ENCODE results near the gene SH3RF3. TPM values are rescaled to one million over a fixed set of nuclear protein-coding genes. Genes with fewer than 3 reads are reported as not detected.

SH3RF3 gene
- total RNA-seq, 2 experiments from 2014 or later: 0.25 to 0.44 TPM

DNA sequence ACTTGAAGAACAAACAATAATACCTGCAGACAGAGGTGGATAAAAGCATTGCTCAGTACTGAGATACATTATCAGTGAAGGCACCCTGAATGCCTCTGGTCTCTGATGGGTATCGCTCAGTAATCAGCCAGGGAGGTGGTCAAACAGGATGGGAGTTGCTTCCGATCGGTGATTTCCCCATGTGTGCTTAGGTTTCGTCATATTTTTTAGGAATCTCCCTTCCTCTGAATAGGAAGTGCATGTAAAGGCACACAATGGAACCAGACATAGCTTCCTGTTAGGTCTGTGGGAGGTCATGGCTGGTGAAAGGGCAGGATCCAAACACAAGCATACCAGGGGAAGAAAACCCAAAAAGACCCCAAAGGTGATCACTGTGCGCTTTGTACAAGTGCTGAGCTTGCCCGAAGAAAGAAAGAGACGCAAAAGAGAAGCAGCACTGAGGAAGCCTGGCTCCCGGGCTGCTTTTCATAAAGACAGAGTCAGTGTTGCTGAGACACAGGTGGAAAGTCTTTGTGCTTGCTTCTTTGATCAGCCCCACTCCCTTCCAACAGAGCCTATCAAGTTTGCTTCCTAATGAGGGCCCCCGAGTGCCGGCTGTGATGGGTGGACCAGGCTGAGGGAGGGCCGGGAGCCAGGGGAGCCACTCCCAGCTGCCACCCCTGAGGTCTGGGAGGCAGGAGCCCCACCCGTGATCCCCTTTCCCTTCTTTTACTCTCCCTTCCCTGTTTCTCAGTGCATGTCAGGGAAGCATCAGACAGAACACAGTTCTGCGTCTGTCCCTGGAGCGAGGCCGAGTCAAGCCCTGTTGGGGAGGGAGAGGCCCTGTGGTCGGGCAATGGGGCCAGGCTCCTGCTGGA lies 138.2 kb downstream of the SH3RF3 start:
- POLR2A ChIA-PET: no interaction called here
- CTCF ChIA-PET: no interaction called here

DNA sequence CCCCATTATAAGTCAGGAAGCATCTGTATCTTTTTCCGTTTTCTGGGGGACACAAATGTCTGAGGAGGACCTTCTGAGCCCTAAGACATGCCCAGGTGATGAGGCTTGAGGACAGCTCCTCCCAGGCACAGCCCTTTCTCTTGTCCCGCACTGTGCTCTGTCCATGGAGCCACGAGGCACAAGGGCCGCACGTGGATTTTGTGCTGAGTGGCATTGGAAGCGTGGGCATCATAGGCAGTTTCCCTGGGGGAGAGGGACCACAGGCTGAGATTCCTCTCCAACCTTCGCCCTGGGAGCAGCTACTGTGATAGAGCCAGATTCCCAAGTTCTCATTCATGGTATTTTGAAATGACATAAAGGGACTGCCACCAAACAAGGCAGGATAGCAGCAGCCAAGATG lies 139.9 kb downstream of the SH3RF3 start:
- ChIA-PET CTCF (no interaction called here), POLR2A (no interaction called here)

DNA sequence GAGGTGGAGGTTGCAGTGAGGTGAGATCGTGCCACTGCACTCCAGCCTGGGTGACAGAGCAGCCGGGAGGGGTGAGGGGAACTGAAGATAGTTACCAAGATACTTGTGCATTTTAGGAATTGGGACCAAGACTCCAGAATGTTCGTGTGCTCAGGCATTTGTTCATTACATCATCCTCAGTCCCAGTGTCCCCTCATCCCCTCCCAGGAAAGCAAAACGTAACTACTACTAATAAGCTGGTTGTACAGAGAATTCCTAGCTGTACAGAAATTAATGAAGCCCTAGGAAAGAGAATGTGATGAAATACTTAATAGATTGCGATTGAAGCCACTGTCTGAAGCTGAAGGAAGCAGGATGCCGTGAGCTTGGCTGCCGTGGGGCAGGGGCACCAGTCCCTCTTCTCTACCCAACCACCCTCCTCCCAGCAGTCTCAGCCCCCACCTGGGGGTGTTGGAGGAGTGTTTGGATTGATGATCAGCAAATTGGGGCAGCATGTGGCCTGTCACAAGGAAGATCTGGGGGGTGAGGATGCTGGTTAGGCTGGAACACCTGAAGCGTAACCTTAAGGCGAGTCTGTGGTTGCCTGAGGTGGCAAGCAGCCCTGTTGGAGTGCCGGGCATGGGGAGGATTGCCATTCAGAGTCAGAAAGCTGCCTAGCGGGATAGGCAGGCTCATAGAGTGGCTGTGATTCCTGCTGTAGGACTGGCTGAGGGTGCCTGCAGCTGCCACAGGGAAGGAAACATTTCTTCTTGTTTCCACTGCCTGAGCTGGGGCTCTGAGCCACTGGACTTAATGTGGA lies 140.9 kb downstream of the SH3RF3 start:
- POLR2A ChIA-PET: no interaction called here
- CTCF ChIA-PET: no interaction called here

DNA sequence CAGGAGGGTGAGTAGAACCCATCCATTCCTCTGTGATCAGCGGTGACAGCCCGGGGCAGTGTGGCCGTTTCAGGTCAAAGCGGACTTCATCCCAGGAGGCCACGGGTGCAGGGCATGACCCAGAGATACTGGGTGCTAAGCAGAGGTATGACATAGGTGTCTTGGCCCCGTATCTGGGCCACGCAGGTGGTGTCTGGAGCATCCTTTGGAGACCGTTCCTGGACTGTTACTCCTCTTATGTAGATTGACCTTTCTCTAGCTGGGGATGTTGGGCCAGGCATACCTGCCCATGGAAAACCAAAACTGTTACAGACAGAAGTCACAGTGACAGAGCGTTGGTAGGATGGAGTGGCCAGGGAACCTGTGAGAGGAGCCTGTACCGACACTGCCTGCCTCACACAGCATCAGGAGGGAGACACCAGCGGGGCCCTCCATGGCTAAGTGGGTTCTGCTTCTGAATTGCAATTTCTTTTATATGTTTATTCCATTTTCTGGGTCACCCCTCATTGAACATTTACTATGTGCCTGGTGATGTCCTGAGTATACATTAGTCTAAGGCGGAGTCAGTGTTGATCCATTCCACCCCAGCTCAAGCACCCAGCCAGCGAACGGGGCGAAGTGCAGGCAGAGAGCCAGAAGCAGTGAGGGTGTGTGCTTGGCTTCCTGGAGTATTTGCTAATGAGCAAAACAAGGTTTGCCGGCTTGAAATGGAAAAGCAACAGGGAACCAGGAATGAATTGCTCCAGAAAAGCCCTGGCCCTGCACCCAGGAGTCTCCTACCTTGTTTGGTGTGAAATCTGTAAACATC lies 141.7 kb downstream of the SH3RF3 start:
- ChIA-PET POLR2A (no interaction called here), CTCF (interaction anchor here (0.6 kb wide), 1 partner anchor 186 kb away, joined by 3 read pairs; no protein-coding TSS in a partner anchor)

DNA sequence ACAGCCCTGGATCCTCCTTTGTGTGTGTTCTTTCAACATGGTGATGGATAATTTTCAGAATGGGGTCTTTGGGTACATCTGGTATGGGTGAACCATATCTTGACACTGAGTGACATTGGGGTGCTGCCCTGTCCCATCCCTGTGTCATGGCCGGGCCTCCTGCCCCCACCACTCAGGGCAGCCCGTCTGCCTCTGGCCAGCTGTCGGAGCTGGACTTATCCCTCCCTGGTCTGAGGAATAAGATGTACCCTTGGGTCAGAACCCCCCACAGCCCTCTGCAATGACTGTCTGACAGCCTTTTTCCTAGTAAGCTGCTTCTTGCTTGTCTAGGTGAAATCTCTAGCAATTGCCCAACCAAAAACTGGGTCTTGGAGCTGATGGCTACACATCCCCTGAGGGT lies 142.9 kb downstream of the SH3RF3 start:
- ChIA-PET CTCF (no interaction called here), POLR2A (no interaction called here)

DNA sequence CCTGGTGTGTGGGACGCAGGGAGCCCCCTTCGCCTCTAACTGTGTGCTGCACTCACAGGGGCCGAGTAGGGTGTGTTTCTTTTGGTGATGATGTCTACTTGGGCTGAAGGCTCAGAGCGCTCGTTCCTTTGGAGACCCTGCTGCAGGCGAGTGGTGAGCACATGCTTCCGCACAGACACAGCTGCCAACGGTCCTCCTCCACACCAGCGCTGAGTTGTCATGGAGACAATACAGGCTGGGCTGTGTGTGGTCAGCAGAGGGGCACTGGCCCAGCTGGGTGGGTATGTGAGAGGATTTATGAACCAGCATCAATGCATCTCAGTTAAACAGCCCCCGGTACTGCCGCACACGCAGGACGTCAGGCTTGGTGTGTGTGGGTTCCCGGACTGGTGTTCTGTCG lies 143.5 kb downstream of the SH3RF3 start:
- CTCF ChIA-PET: no interaction called here
- POLR2A ChIA-PET: no interaction called here

DNA sequence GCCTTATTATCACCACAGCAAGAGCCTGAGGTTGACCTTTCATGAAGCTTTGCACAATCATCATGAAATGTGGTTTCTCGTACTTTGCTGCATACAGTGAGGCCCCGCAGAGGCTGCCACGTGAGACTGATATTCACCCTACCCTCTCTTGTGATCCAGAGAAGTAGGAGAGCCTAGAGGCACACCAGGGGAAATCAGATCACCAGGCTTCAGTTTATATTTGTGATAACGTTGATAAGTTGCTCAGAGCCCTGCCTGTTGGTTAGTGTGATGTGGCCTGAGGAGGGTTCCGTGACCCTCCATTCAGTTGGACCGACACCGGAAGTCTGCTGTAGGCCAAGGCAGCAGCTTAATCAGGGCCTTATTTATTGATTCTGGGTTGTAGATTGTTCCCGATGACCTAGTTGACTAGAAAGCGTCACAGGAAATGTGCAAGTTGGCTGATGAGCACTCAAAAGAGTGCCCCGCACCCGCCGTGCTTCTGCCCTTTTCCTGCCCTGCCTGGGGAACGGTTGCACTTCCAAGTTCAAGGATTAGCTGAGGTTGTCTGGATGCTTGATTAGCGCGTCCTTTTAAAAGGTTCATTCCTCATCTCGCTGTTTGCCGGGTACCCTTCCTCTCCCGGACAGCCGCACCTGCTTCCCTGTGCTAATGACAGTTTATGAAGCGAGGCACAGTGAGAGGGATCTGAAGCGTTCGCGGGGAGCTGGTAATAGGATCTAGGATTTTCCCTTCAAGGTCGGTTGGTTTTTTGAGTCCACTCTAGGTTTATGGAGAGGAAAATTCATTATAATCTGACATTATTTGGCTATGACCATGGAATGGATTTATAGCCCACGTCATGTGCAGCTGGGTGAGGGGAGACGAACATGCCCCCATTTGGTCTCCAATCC lies 146.4 kb downstream of the SH3RF3 start:
- POLR2A ChIA-PET: no interaction called here
- CTCF ChIA-PET: no interaction called here

DNA sequence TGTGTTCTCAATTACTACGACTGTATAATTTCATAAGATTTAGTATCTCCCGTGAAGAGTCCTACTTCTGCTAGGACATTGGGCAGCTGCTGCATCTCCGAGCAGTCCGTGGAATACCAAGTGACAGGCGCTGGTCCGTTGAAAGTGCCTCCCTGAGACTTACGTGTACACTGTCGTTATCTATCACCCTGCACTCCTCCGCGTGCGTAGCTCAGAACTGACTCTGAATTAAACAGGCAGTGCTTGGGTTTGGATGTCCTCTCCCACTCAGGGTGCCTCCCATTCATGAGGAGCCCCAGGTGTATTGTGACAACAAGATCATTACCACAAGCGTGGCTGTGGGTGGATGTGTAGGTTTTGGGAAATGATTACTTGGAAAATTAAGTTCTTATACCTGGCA lies 148.4 kb downstream of the SH3RF3 start:
- CTCF ChIA-PET: interaction anchor here (0.7 kb wide), 1 partner anchor 213 kb away, joined by 3 read pairs; no protein-coding TSS in a partner anchor
- POLR2A ChIA-PET: no interaction called here

DNA sequence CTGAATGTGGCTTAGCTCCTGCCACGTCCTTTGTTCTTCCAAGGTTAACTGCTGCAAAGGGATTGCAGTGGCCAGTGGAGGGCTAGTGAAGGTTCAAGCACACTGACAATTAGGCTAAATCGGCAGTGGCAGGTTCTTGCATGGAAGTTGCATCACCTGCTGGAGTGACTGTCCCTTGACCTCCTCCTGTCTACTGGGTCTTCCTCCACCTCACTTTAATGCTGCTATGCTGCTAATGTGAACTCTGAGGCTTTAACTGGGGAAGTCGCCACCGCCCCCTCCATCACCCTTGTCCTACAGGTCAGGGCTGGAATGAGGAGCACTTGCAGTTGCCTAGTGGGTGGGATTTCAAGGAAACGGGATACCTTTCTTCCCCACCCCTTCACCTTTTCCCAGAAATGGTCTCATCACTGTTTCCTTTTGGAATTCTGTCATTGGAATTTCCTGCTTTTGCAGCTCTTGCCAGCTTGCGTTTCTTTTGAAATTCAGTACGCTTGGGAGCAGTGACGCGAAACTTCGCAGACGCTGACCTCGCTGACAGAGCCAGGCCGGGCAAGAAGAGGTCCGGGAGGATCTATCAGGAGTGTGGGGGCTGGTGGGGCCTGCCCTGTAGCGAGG lies 150.3 kb downstream of the SH3RF3 start:
- CTCF ChIA-PET: no interaction called here
- POLR2A ChIA-PET: no interaction called here

DNA sequence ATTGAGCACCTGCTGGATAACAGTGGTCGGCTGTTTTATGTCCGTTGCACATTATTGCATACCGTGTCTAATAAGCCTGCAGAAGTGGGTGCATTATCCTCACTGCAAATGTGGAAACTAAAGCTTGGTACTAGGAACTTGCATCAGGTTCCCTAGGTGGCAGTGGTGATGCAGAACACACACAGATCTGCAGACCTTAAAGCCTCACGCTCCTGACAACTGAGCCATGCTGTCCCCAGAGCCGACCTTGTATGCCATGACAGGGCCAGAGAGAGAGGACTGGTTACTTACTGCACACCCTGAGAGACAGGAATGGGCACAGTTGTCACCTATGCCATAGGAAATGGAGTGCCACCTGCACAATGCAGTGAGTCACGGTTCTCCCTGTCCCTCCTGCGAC lies 151.8 kb downstream of the SH3RF3 start:
- ChIA-PET POLR2A (no interaction called here), CTCF (no interaction called here)

DNA sequence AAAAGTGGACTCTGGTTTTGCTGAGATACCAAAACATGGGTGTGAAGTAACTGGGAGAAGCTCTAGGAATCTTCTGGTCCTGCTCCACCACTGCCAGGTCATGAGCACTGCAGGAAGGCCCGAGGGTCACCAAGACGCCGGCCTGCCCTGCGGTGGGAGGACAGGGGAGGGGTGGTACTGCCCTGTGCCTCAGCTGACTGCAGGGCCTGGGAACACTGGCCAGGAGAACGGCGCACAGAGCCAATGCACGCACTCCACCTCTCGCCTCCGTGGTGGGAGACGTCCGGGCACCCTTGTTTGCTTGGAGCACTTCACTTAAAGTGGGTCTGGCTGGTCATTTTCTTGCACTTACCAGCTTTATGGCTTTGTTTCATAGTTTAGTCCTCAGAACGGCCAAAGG lies 153.4 kb downstream of the SH3RF3 start:
- CTCF ChIA-PET: no interaction called here
- POLR2A ChIA-PET: no interaction called here

DNA sequence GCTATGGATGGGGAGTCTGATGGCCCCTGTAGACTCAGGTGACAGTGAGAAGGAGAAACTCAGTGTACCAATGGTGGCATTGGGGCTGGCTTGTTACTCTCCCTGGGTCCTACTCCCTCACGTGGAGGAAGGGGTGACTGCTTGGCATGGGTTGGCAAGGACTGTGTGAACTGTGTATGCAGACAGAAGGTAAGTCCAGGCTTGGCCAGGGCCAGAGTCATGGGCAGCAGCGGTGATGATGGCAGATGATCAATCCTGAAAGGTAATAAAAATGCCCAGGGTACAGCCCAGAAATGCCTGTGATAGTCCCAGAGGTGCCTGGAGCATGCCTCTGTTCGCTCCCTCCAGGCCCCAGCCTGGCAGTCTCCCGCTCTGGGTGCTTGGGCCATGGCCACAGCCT lies 153.9 kb downstream of the SH3RF3 start:
- POLR2A ChIA-PET: no interaction called here

DNA sequence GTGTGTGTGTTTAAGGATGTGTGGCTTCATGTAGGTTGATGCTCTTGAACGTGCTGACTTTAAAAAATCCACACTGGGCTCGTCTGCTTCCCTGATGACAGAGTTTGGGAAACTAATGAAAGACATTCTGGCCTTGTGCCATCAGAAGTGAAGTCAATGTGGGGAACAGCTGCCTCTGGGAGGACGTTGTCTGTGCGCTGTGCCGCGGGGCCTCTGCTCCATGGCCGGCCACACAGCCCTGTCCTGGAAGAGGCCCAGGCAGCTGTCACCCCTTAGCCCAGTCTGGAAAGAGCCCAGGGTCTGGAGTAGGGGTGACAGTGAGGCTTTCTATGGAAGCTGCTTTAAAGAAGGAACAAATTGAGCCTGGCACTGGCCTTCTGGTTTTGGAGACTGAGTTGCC lies 155.8 kb downstream of the SH3RF3 start:
- POLR2A ChIA-PET: no interaction called here
- CTCF ChIA-PET: no interaction called here

More for the DNA sequence above, 153.9 kb downstream of the SH3RF3 start:
- CTCF ChIA-PET: no interaction called here

DNA sequence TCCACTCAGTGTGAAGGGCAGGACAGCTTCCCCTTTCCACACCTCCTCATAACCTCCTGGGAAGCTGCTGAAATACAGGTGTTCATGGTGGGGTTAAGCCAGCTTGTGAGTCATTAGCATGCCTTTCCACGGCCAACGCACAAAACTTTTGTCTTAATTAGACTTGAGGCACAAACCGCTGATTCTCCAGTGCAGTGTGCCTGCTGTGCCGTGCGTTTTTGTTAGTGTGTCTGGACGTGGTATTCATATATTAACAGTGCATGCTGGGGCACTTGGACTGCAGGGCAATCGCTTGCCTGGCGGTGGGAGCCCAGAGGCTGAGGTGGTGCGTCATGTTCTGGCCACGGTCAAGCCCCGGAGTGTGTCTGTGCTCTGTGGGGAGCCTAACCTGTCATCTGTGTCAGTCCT lies 156.2 kb downstream of the SH3RF3 start:
- ChIA-PET POLR2A (no interaction called here), CTCF (no interaction called here)

DNA sequence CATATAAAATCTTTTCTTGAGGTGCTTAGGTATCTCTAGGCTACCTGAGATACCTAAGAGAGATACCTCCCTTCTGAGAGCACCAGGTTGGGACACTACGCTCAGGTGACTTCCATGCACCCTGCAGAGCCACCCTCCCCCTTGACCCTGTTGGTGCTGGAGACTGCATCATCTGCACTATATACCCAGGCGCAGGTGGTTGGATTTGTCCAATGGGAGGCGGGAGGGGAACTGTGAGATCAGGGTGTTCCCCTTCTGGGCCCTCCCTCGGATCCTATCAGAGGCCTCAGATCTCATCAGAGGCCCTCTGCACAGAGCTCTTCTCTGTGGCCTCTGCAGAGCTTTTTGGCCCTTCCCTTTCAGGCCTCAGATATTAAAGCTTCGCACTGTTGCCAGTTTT lies 158.4 kb downstream of the SH3RF3 start:
- CTCF ChIA-PET: no interaction called here

DNA sequence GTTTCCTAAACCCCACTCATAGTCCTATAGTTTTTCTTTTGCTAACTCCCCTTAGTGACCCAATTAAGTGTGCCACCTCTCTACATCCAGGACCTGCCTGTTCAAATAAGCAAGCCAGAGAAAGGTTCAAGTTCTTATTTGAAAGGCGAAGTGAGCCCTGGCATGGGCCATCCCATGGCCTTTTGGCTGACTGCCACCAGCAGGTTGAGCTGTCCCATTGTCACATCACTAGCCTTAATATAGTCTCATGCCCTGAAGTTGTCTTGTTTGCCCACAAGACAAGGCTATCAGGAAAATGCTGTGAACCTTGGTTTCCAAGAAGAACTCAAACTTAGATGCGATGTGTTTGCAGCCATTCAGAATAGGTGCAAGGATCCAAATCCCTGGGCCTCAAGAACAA lies 158.8 kb downstream of the SH3RF3 start:
- ChIA-PET CTCF (no interaction called here), POLR2A (no interaction called here)

More for the DNA sequence above, 158.4 kb downstream of the SH3RF3 start:
- POLR2A ChIA-PET: no interaction called here

DNA sequence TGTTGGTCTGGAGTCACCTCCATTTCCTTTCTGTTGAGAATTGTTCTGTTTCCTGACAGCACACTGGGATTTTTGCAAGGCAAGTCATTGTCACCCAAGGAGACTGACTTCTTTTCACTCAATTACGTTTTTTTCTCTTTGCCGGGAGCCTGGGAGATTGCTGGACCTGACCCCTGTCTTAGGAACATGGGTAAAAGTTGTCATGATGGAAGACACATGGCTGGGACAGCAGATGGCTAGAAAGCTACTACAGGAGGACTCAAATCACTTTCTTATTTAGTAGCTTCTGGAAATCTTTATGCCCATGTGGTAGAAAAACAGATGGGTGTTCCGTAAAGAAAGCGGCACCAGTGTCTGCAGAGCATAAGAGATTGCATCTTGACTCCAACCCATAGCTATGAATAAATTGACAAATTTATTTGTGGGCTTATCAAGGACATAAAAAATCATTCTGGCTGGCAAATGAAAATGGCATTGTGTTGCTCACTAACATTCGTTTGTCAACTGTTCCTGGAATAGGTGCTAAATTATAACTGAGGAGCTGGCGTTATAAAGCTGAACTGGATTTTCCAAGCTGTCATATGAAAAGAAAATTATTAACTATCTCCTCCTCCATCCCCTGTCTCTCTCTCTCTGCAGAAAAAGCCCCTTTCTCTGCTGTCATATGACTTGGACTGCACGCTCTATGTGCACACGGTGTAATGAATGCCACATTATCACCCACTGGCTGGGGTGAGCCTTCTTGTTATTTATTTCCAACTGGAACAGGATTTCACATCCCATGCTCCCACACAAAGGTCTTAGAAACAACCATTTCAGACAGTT lies 159.8 kb downstream of the SH3RF3 start:
- CTCF ChIA-PET: interaction anchor here (1.4 kb wide), 1 partner anchor 78 kb away, joined by 3 read pairs; no protein-coding TSS in a partner anchor
- POLR2A ChIA-PET: no interaction called here

DNA sequence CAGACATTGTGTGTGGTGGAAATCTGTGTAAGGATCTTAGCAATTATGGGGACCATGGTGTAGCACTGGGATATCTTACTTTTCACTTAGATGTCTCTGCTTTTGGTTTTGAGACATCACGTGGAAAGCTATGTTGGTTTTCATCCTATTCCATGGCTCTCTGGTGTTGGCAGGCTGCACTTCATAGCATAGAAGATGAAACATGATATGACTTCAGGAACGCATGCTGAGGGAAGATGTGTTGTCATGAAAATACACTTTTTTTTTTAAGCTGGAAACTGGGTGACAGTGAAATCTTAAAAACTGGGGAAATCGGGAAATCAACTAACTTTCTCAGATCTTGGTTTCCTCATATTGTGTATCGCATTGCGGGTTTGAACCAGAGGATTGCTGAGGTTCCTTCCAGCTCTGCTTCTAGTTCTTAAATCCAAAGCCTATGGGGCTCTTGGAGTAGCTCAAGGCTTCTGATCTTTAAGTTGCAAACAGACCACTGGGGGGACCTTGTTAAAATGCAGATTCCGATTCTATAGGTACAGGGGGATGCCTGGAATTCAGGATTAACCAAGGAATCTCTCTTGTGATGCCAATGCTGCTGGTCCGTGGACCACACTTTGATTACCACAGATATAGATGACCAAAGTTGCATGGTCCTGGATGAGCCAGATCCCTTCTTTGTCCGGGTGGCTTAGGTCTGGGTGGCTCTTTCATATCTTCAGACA lies 160.7 kb downstream of the SH3RF3 start:
- ChIA-PET CTCF (interaction anchor here (1.4 kb wide), 1 partner anchor 79 kb away, joined by 3 read pairs; no protein-coding TSS in a partner anchor), POLR2A (no interaction called here)

Measured in activated CD8-positive, alpha-beta memory T cell treated with anti-CD3 and anti-CD28 coated beads for 36 hours (primary cell).